Ectodermal cell (in vitro differentiated cells): Measurements from ENCODE around the gene OR6N1.

Experiments used
- H3K27ac ChIP-seq: 2 replicates; pipeline ENCODE4 v1.7.0; 2013; ENCODE audit warnings: mild to moderate bottlenecking, low read depth, low read length; ENCODE audit not compliant: insufficient read depth, poor library complexity, severe bottlenecking
- H3K27me3 ChIP-seq: 2 replicates; pipeline ENCODE4 v1.7.0; 2013; ENCODE audit warnings: mild to moderate bottlenecking, low read length; ENCODE audit not compliant: insufficient read depth, control insufficient read depth, poor library complexity, severe bottlenecking
- H3K36me3 ChIP-seq: one replicate; pipeline ENCODE4 v1.7.0; 2013; ENCODE audit warnings: low read length; ENCODE audit not compliant: control insufficient read depth, insufficient read depth
- H3K4me1 ChIP-seq: one replicate; pipeline ENCODE4 v1.7.0; 2013; ENCODE audit warnings: low read length; ENCODE audit not compliant: control insufficient read depth, insufficient read depth
- H3K4me3 ChIP-seq: 2 replicates; pipeline ENCODE4 v1.7.0; 2013; ENCODE audit warnings: low read depth, low read length, control low read depth; ENCODE audit not compliant: insufficient read depth
- H3K9me3 ChIP-seq: 2 replicates; pipeline ENCODE4 v1.7.0; 2013; ENCODE audit warnings: mild to moderate bottlenecking, low read length, moderate library complexity; ENCODE audit not compliant: control insufficient read depth
- WGBS, 2 experiments: methylation state at CpG; one replicate each; pipeline ENCODE4 v1.1.7; 2013; ENCODE audit warnings: missing lambda C conversion rate in 2 of 2; 5-methylcytosine and 5-hydroxymethylcytosine counted together

OR6N1 gene

DNA sequence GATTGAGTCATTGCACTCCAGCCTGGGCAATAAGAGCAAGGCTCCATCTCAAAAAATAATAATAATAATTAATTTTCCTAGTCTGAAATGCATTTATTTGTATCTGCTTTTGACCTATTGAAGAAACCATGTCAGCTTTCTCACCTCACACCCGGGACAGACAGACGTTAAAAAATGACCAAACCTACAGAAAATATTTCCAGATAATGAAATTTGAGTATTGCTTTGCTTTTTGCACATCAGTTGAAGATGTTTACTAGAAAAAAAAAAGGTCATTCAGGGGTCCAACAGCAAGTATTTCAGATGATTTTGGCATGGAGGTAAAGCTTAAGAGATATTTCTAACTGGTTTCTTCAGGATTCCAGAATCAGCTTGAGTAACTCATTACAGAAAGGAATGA lies 17.6 kb downstream of the OR6N1 start, which contains the start of gene OR6K6:
TSS of gene OR6K6 (plus strand) at position 301 of the 400 bp plus-strand sequence. CDS start 168 bp downstream, outside the sequence.
- Histone ChIP-seq H3K27ac (no peak within 1 kb of the TSS), H3K27me3 (no peaks in the 10 kb centered on the region), H3K36me3 (no peaks in the 10 kb centered on the region), H3K9me3 (no peaks in the 10 kb centered on the region), H3K4me3 (no peak within 1 kb of the TSS), H3K4me1 (no peaks in the 10 kb centered on the region)
- WGBS, 2 experiments, result 95% methylated on average over 2 of the region's 2 CpGs; no CpG with 5 or more reads in 1 of the 2 experiments

GRCh38 chr1:158752155-158752712 lies 19.8 kb downstream of the OR6N1 start:
- H3K9me3 ChIP-seq, result no peaks in the 10 kb centered on the region
- H3K36me3 ChIP-seq, result no peaks in the 10 kb centered on the region
- no peak overlapping the region for H3K27ac ChIP-seq
- 91 to 93% methylated on average over 9 of the region's 9 CpGs for WGBS, 2 experiments
- no peaks in the 10 kb centered on the region for H3K27me3 ChIP-seq
- no peaks in the 10 kb centered on the region for H3K4me1 ChIP-seq
- no peak overlapping the region for H3K4me3 ChIP-seq

- Histone ChIP-seq H3K36me3 (no peaks in the 10 kb centered on the region), H3K4me3 (no peak overlapping the region), H3K4me1 (no peaks in the 10 kb centered on the region), H3K27ac (no peak overlapping the region), H3K9me3 (no peaks in the 10 kb centered on the region), H3K27me3 (no peaks in the 10 kb centered on the region)
Observed at GRCh38 chr1:158735848-158736247, 36.1 kb downstream of the OR6N1 start.

DNA sequence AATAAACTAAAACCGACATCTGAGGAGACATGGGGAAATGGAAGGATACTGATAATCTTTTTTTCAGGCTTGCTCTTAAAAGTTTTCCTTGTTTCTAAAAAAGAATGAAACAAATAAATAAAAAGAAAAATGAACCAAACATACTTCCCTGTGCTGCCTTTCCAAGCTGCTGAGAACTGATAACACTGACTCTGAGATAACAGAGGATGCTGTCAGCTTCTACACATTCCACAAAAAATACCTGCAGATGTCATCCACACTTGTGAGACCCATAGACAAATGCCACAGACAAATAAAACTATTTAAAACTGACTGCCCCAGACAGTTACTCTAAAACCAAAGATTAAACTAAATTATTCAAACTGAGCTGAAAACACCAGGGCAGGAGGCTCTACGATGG lies 39.5 kb downstream of the OR6N1 start:
- 93 to 97% methylated on average over 1 of the region's 2 CpGs for WGBS, 2 experiments
- Histone ChIP-seq H3K27ac (no peak overlapping the region), H3K4me1 (no peaks in the 10 kb centered on the region), H3K9me3 (no peaks in the 10 kb centered on the region), H3K36me3 (no peaks in the 10 kb centered on the region), H3K4me3 (no peak overlapping the region), H3K27me3 (no peaks in the 10 kb centered on the region)

DNA sequence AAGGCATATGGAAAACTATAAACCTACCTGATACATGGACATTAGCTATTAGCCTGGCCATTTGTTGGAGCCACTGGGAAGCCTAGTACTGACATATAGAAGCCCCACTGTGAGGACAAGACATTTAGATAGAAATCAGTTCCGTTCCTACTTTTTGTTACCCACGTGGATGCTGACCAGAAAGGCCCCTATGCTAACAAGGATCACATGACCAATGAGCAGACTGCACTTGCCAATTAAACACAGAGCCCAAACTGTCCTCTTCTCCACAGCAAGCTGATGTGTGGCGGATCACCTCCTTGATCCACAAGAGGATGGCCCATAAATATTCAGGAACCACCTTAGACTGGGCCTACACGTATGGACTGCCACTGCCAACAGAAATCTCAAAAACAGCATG lies 40.3 kb downstream of the OR6N1 start:
- Histone ChIP-seq H3K36me3 (no peaks in the 10 kb centered on the region), H3K27ac (no peak overlapping the region), H3K4me1 (no peaks in the 10 kb centered on the region), H3K4me3 (no peak overlapping the region), H3K27me3 (no peaks in the 10 kb centered on the region), H3K9me3 (no peaks in the 10 kb centered on the region)
- 85 to 91% methylated on average over 4 of the region's 4 CpGs for WGBS, 2 experiments

DNA sequence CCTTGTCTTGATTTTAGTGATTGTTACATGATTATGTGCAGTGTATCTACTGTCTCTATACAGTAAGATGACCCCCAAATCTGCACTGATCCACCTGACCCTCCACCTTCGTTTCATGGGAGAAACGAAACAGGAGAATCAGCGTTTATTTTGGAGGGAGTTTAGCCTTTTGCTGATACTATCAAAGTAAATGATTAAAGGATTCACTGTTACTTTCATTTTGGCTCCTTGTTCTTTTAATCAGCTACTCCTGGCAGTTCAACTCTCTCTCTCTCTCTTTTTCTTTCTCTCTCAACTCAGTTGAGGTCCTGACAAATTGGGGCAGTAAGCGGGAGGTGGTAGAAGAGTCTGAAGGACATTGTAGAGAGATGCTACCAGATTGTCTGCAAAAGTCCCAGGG lies 41.5 kb downstream of the OR6N1 start:
- Histone ChIP-seq H3K27me3 (no peaks in the 10 kb centered on the region), H3K4me3 (no peak overlapping the region), H3K9me3 (no peaks in the 10 kb centered on the region), H3K27ac (no peak overlapping the region), H3K36me3 (no peaks in the 10 kb centered on the region), H3K4me1 (no peaks in the 10 kb centered on the region)
- 94 to 95% methylated on average over 4 of the region's 4 CpGs for WGBS, 2 experiments

GRCh38 chr1:158728510-158729225 lies 43.3 kb downstream of the OR6N1 start:
- Histone ChIP-seq H3K27me3 (no peaks in the 10 kb centered on the region), H3K4me1 (no peaks in the 10 kb centered on the region), H3K4me3 (no peak overlapping the region), H3K9me3 (no peaks in the 10 kb centered on the region), H3K27ac (no peak overlapping the region), H3K36me3 (no peaks in the 10 kb centered on the region)
- WGBS, 2 experiments, result 88 to 100% methylated on average over 3 of the region's 3 CpGs

DNA sequence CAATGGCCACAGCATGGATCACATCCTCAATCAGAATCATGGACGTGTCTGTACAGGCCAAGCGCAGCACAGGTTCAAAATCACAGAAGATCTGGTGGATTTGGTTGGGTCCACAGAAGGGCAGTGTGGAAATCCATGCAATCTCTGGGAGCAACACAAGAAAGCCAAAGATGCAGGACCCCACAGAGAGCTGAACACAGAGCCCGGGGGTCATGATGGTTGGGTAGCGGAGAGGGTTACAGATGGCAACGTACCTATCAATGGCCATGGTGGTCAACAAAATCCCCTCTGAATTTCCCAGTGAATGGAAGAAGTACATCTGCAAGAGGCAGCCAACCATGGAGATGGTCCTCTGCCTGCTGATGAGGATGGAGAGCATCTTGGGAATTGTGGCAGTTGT lies 47.6 kb downstream of the OR6N1 start:
- H3K27ac ChIP-seq, result no peak overlapping the region
- H3K36me3 ChIP-seq, result no peaks in the 10 kb centered on the region
- no peaks in the 10 kb centered on the region for H3K27me3 ChIP-seq
- no peaks in the 10 kb centered on the region for H3K4me1 ChIP-seq
- no peak overlapping the region for H3K4me3 ChIP-seq
- WGBS, 2 experiments, result 92 to 94% methylated on average over 5 of the region's 5 CpGs
- H3K9me3 ChIP-seq, result no peaks in the 10 kb centered on the region

- no peaks in the 10 kb centered on the region for H3K27me3 ChIP-seq
- H3K27ac ChIP-seq, result no peak within 1 kb of the TSS
- H3K36me3 ChIP-seq, result no peaks in the 10 kb centered on the region
- no peak within 1 kb of the TSS for H3K4me3 ChIP-seq
- no peaks in the 10 kb centered on the region for H3K4me1 ChIP-seq
- H3K9me3 ChIP-seq, result no peaks in the 10 kb centered on the region
- whole genome bisulfite sequencing, 2 experiments, result 82 to 92% methylated on average over 1 to 2 of the region's 2 CpGs
Observed at GRCh38 chr1:158720620-158721019, 51.4 kb downstream of the OR6N1 start, which contains the start of gene OR6K3. OR6K3 (minus strand) TSS chr1:158720720; CDS start chr1:158718115, 2,605 bp downstream.

- Histone ChIP-seq H3K4me1 (no peaks in the 10 kb centered on the region), H3K27me3 (no peaks in the 10 kb centered on the region), H3K36me3 (no peaks in the 10 kb centered on the region), H3K9me3 (no peaks in the 10 kb centered on the region), H3K4me3 (no peak overlapping the region), H3K27ac (no peak overlapping the region)
- WGBS, 2 experiments, result 98 to 100% methylated on average over 1 to 3 of the region's 3 CpGs
Observed at GRCh38 chr1:158719664-158720063, 52.3 kb downstream of the OR6N1 start.
